Kidney (tissue), 14 donors: ENCODE results near the gene CEP72. TPM values are rescaled to one million over a fixed set of nuclear protein-coding genes. Genes with fewer than 3 reads are reported as not detected.

Experiments
- DNase-seq, 5 donors: peaks; one replicate each; pipeline ENCODE4 v3.0.0-alpha.2; 2013 to 2020
- FAIRE-seq: peaks from 2 replicates; lab custom pipeline; 2012; peaks lifted over from hg19 to GRCh38; lab: Jason Lieb, UNC
- H3K27ac ChIP-seq, 2 donors: one replicate each; pipeline ENCODE4 v1.7.0; 2013; ENCODE audit warnings: low read depth in 2 of 2, low read length in 2 of 2, inconsistent platforms in 1 of 2
- H3K27me3 ChIP-seq: one replicate; pipeline ENCODE4 v1.7.1; 2013; ENCODE audit warnings: low read length, inconsistent platforms; ENCODE audit not compliant: control insufficient read depth, insufficient read depth
- H3K36me3 ChIP-seq, 3 donors: one replicate each; pipeline versions ENCODE4 v1.7.0 to v1.7.1; 2013; ENCODE audit warnings: low read length in 3 of 3, control low read depth in 1 of 3, inconsistent platforms in 1 of 3; ENCODE audit not compliant: insufficient read depth in 3 of 3, control insufficient read depth in 2 of 3
- H3K4me1 ChIP-seq, 3 donors: one replicate each; pipeline versions ENCODE4 v1.7.0 to v1.7.1; 2013; ENCODE audit warnings: low read length in 3 of 3, inconsistent platforms in 1 of 3, low read depth in 1 of 3; ENCODE audit not compliant: control insufficient read depth in 2 of 3, insufficient read depth in 2 of 3
- H3K4me3 ChIP-seq, 3 donors: one replicate each; pipeline versions ENCODE4 v1.7.0 to v1.8.1; 2013; ENCODE audit warnings: low read length in 3 of 3, control low read depth in 1 of 3, inconsistent platforms in 1 of 3
- H3K9ac ChIP-seq, 3 donors: one replicate each; pipeline versions ENCODE4 v1.7.0 to v1.7.1; 2013; ENCODE audit warnings: low read length in 3 of 3, control low read depth in 1 of 3, inconsistent platforms in 1 of 3
- H3K9me3 ChIP-seq, 3 donors: one replicate each; pipeline versions ENCODE4 v1.7.0 to v1.7.1; 2013; ENCODE audit warnings: low read length in 3 of 3, control low read depth in 1 of 3, inconsistent platforms in 1 of 3; ENCODE audit not compliant: control insufficient read depth in 2 of 3, insufficient read depth in 1 of 3
- intact Hi-C: fragments of 100-400 bp; cut with DNase I; formaldehyde crosslinking; loops from one replicate; pipeline ENCODE4 v1.11.1; 2022
- polyA plus RNA-seq: library from polyadenylated mRNA; stranded (reverse); fragments of 350-450 nt; fragmentation: Illumina TruSeq; extraction: RNeasy Lipid Tissue Mini Kit (QIAGEN cat#74804); gene quantifications from one replicate; pipeline ENCODE4 v1.2.3, GENCODE V29; 2014; ENCODE audit warnings: low read depth, low replicate concordance; ENCODE audit not compliant: insufficient read depth
- total RNA-seq: library from RNA; stranded (reverse); fragmentation: NEBNext Ultra II Directional; extraction: Animal tissue kit (Norgen Biotek cat#: 25700); gene quantifications from one replicate; pipeline ENCODE4 v1.2.1, GENCODE V29; 2021
- TF ChIP-seq, protein P1 (sequence below): IDR thresholded peaks from 3 replicates; pipeline ENCODE4 v1.5.1; 2012; ENCODE audit warnings: mild to moderate bottlenecking, moderate library complexity, borderline replicate concordance; ENCODE audit not compliant: insufficient read depth; ENCODE audit errors: extremely low read depth
- donor health status: control.
- donor health status: control.
- donor health status: control.
- donor health status: control.
- donor health status: control.
- donor health status: DM: yes; HTN: yes; CAD: no.
- donor health status: Normal renal cell carcinoma (clear cell type).

CEP72 gene
- total and polyA plus RNA-seq, 2 donors from 2014 or later = 1.1 to 7.8 TPM

DNA sequence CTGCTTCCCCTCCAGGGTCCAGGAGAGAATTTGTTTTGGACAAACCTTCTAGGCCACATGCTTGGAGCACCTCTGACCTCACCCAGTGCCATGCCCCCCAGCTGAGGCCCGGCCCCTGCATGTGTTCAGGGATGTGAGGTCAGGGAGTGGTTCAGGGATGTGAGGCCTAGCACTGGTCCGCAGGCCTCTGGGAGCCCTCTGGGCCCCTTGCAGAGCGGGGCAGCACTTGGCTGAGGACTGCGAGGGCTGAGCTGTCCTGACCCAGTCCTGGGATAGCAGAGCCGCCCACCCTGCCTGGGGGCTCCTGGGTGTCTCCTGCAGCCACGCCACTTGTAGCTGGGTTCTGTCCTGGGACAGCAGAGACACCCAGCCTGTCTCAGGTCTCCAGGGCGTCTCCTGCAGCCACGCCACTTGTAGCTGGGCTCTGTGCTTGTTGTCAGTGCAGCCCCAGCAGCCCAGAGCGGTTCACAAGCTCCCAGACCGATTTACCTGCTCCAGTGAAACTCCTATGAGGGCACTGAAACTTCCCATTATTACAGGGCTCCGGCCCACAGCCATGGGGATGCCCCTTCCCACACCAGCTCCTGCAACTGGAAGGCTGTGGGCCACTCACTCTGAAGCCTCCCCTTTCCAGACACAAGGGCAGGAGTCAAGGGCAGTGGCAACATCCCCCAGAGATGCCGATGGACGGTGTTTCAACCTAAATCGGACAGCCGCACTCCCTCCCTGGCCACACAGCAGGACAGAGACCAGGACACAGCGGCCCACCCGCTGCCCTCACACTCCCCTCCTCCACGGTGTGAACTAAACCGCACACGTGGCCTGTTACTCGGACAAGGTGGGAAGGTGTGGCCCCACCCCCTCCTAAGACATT, 5.4 kb upstream of the CEP72 start:
- TF ChIP-seq, protein P1, sequence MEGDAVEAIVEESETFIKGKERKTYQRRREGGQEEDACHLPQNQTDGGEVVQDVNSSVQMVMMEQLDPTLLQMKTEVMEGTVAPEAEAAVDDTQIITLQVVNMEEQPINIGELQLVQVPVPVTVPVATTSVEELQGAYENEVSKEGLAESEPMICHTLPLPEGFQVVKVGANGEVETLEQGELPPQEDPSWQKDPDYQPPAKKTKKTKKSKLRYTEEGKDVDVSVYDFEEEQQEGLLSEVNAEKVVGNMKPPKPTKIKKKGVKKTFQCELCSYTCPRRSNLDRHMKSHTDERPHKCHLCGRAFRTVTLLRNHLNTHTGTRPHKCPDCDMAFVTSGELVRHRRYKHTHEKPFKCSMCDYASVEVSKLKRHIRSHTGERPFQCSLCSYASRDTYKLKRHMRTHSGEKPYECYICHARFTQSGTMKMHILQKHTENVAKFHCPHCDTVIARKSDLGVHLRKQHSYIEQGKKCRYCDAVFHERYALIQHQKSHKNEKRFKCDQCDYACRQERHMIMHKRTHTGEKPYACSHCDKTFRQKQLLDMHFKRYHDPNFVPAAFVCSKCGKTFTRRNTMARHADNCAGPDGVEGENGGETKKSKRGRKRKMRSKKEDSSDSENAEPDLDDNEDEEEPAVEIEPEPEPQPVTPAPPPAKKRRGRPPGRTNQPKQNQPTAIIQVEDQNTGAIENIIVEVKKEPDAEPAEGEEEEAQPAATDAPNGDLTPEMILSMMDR = no peak
- H3K4me3 ChIP-seq = no peak overlapping the region
- no peak overlapping the region for H3K27ac ChIP-seq
- no peak overlapping the region for H3K9ac ChIP-seq
- intact Hi-C loops = no loop called here
- no peaks in the 10 kb centered on the region for H3K36me3 ChIP-seq
- H3K4me1 ChIP-seq = peaks cover 0 to 3% (median 0%) of the 10 kb centered on the region in 3 donors
- FAIRE-seq (no peak), DNase-seq (peak in 1 of 5 donors; percentile 27)
- H3K27me3 ChIP-seq = no peaks in the 10 kb centered on the region
- no peaks in the 10 kb centered on the region for H3K9me3 ChIP-seq

DNA sequence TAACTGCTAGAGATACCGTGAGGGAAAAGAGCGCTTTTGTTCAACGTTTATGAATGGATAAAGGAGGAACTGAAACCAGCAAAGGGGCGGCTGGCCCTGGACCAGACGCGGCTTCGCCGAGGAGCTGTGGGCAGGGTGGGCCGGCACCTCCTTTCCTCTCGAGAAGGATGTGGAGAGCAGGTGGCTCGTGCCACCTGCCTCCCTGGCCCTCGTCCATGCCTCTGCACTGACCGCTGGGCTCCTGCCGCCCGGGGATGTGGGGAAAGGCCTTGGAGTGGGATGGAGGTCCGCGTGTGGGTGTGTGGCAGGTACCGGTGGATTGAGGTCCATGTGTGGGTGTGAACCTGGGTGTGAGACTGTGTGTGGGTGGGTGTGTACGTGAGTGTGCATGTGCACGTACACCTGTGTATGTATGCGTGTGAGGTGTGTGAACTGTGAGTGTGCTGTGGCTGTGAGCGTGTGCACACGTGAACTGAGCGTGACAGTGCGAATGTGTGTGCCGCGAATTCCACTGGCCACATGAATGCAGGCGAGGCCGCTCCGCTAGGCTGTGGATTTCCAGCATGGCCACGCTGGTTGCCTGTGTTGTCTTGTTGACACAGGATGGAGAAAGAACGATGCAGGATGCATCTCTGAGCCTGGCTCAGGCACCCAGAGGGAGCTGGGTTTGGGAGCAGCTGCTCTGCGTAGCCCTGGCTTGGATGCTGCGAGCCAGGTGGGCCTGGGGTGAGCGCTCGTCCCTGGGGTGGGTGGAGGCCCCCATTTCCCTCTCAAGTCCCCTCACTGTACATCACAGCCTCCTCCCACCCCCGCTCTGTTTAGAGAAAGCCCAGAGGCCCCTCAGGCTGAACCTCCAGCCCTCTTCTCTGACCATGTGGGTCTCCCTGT, 4.4 kb upstream of the CEP72 start:
- no peak for FAIRE-seq
- DNase-seq = peak in 1 of 5 donors; percentile 28
- no peaks in the 10 kb centered on the region for H3K9me3 ChIP-seq
- no peaks in the 10 kb centered on the region for H3K36me3 ChIP-seq
- H3K27me3 ChIP-seq = no peaks in the 10 kb centered on the region
- TF ChIP-seq, protein P1 = no peak
- intact Hi-C loops = no loop called here
- H3K9ac ChIP-seq = no peak overlapping the region
- H3K27ac ChIP-seq = no peak overlapping the region
- no peak overlapping the region for H3K4me3 ChIP-seq
- H3K4me1 ChIP-seq = peaks cover 0 to 5% (median 2%) of the 10 kb centered on the region in 3 donors

DNA sequence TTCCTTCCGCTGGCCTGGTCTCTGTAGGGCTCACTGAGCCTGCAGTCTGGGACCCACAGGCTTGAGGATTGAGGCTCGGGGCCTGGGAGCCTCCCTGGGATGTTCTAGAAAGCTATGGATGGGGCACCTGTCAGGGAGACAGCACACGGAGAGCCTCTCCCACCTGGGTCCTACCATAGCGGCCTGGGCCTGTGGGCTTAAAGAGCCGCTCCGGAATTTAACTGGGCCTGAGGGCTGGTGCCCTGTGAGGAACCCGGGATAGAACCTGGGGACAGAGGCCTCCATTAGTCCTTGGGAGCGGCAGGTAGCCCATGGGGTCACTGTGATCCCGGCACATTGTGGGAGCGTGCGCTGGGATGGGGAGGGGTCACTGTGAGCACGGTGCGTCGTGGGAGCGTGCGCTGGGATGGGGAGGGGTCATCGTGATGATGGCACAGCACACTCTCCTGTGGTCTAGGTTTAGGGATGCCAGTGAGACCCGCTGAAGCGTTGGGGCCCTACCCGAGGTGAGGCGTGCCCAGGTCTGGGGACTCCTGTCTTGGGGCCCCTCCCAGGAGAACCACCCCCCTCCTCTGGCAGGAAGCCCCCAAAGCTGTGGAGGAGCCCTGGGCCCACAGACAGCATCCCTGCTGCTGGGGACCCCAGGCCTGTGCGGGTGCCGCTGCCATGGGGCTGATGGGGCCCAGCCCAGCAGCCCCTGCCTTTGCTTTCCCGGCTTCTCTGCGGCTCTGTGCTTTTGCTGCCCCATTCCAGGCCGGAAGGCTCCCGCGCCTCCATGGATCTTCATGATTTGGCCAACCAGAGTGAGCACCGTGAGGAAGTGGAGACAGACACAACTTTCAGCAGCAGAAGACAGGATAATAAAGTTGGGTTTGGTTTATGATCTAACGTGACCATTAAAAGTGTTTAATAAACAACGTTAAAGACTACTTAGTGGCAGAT, 3.4 kb upstream of the CEP72 start:
- TF ChIP-seq, protein P1 = no peak
- H3K4me3 ChIP-seq = no peak overlapping the region
- H3K36me3 ChIP-seq = no peaks in the 10 kb centered on the region
- H3K27ac ChIP-seq = no peak overlapping the region
- no peaks in the 10 kb centered on the region for H3K9me3 ChIP-seq
- intact Hi-C loops = no loop called here
- peaks cover 0 to 8% (median 3%) of the 10 kb centered on the region in 3 donors for H3K4me1 ChIP-seq
- peak in 1 of 5 donors; percentile 33 for DNase-seq
- H3K9ac ChIP-seq = no peak overlapping the region
- H3K27me3 ChIP-seq = no peaks in the 10 kb centered on the region
- FAIRE-seq = no peak
